Stimulated activated CD8-positive, alpha-beta memory T cell treated with anti-CD3 and anti-CD28 coated beads, Interleukin-2, amount 100 ng/mL, for 1 hour (primary cell): ENCODE measurements around the gene ARPC2.
"Not testable (repeated sequence)": the region's sequence is repeated elsewhere in the genome, so short reads cannot be mapped to it uniquely, and the experiment has no call there.

Source experiments
- DNase-seq, 2 donors: peaks; one replicate each; pipeline ENCODE4 v3.0.0-alpha.2; 2020; ENCODE audit warnings: low read depth in 2 of 2

Gene ARPC2

GRCh38 chr2:218271487-218271797 lies 54.5 kb downstream of the ARPC2 start:
- DNase-seq = no peak

GRCh38 chr2:218271865-218272530 lies 55.0 kb downstream of the ARPC2 start:
- no peak for DNase-seq

- peak; percentile 60 to 71 for DNase-seq
These were observed 55.7 kb downstream of the ARPC2 start for GRCh38 chr2:218272531-218273212.

DNA sequence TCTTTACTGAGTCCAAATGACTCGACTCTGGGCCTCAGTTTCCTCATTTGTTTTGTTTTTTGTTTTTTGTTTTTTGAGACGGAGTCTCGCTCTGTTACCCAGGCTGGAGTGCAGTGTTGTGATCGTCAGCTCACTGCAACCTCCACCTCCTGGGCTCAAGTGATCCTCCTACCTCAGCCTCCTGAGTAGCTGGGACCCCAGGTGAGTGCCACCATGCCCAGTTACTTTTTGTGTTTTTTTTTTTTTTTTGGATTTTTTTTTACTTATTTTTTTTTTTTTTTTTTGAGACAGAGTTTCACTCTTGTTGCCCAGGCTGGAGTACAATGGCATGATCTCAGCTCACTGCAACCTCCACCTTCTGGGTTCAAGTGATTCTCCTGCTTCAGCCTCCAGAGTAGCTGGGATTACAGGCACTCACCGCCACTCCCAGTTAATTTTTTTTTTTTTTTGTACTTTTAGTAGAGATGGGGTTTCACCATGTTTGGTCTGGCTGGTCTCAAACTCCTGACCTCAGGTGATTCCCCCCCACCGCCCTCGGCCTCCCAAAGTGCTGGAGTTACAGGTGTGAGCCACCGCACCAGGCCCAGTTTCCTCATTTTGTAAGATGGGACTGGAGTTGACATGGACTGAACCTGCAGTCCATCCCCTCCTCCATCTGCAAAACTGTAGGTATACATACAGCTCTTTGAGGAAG lies 56.4 kb downstream of the ARPC2 start:
- DNase-seq = not testable (repeated sequence)

DNA sequence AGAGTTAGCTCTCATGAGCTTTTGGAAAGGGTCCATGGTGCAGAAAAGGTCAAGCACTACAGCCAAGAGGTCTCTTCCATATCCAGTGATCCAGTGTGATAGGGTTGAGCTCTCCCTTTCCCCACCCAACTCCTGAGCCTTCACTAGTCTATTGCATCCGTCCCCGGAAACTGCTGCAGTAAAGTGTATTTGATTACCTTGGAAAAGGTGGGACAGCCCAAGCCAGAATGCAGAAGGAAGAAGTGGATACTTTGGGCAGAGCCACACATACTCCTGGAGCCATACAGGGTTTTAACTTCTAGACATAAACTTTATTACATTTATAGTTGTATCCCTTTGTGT lies 56.9 kb downstream of the ARPC2 start:
- no peak for DNase-seq

GRCh38 chr2:218274586-218274985 lies 57.6 kb downstream of the ARPC2 start:
- DNase-seq = no peak

GRCh38 chr2:218275371-218276072 lies 58.5 kb downstream of the ARPC2 start:
- no peak for DNase-seq

- no peak for DNase-seq
These were observed 60.2 kb downstream of the ARPC2 start for GRCh38 chr2:218276986-218277755.

- no peak for DNase-seq
These were observed 60.9 kb downstream of the ARPC2 start for GRCh38 chr2:218277921-218278320.

DNA sequence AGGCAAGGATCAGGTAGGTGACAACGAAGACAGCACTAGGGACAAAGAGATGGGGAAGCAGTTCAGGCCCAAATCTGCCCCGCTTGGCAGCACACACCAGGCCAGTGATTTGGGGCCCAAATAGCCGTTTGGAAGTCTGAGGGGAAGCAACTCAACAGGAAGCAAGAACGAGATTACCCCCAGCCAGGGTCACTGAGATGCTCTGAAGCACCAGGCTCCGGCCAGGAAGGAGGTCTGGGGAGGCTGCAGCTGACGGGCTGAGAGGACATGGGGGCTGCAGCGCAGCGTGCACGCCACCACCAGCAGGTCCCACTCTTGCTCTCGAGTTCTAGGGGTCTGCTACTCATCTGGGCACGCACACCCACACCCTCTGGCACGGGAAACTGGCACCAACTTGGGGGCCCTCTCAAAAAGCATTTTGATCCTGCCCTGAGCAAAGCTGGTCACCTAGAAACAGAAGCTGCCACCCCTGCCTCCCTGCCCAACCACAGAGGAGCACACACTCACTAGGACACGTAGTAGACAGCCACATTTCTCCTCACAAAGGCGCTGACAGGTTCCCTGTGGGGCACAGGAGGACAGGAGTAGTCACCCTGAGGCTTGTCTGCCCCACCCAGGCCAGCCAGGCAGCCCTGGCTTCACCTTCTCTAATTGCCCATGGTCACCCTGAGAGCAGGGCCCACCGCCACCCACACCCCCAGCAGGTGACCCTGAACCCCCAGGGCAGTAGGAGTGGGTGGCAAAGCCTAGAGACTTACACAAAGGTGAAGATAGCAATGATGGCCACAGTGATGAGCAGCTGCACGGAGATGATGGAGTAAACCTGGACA lies 61.8 kb downstream of the ARPC2 start:
- DNase-seq = no peak

GRCh38 chr2:218280260-218280870 lies 63.4 kb downstream of the ARPC2 start:
- no peak for DNase-seq

DNA sequence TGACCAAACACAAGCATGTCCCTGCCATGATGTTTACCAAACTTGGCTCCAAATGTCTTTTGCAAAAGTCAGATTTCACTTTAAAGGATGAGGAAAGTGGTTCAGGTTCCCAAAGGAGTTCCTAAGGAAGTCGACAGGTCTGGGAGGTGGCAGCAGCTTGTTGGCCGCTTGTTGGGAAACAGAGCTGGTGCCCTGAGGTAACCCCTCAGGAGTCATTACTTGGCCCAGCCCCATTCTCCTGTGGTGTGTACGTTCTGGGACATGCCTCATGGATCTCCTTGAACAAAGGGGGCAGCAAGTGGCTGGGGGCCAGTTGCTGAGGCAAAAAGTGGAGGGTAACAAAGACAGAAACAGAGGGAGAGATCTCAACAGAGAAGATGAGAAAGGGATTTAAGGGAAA lies 64.5 kb downstream of the ARPC2 start:
- DNase-seq = no peak

GRCh38 chr2:218282173-218282991 lies 65.4 kb downstream of the ARPC2 start:
- DNase-seq = no peak

DNA sequence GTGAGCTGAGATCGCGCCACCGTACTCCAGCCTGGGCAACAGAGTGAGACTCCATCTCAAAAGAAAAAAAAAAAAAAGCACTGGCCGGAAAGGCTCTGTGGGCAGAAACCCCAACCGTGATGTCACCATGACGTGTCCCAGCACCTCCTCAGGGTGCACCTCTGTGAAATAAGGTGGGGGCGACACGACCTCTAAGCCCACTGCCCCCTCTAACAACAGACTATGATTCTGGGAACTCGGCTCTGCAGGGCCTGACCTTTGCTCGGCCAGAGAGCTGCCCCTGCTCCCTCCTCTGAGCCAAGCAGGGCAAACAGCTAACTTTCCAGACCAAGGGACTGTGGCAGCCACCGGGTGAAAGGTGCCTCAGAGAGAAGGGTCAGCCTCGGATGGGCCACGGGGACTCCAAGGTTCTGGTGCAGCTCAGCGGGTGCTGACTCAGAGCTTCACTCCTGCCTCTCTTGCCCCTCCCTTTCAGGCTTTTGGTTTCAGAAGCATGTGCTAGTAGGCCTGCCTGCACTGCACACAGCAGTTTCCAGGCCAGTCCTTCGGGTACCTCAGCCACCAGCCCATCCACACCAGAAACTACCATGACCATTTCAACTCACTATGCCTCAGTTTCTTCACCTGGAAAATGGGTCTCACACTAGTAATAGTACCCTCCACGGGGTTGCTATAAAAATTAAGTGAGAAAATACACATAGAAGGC lies 67.3 kb downstream of the ARPC2 start:
- DNase-seq = peak; percentile 29 to 38

DNA sequence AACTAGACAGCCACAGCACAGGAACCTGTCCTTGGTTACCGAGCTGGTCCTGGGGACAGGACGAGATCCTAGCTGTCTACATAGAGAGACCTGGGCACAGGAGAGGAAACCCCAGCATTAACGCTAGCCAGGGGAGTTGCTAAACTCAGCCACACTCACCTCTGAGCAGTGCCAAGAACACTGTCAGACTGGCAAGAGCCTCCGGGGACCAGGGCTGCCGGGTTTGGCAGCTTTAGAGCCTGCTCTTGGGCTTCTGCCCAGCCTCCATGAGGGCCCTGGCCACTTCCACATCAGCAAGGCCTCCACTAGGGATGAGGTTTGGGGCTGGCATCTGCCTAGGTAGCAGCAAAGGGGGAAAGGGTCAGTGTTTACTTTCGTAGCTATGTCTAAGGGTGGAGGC lies 68.6 kb downstream of the ARPC2 start:
- no peak for DNase-seq

GRCh38 chr2:218286570-218287459 lies 69.8 kb downstream of the ARPC2 start:
- peak; percentile 54 to 69 for DNase-seq

- no peak for DNase-seq
These were observed 72.8 kb downstream of the ARPC2 start for GRCh38 chr2:218289639-218290315.
